Stimulated activated CD8-positive, alpha-beta memory T cell treated with anti-CD3 and anti-CD28 coated beads, Interleukin-7, amount 100 ng/mL, for 48 hours (primary cell): ENCODE results near the gene BAHCC1.

Experiments used
- DNase-seq, 2 donors: peaks; one replicate each; pipeline ENCODE4 v3.0.0-alpha.2; 2020; ENCODE audit warnings: low read depth in 1 of 2; ENCODE audit errors: extremely low read depth in 1 of 2

BAHCC1 gene

DNA sequence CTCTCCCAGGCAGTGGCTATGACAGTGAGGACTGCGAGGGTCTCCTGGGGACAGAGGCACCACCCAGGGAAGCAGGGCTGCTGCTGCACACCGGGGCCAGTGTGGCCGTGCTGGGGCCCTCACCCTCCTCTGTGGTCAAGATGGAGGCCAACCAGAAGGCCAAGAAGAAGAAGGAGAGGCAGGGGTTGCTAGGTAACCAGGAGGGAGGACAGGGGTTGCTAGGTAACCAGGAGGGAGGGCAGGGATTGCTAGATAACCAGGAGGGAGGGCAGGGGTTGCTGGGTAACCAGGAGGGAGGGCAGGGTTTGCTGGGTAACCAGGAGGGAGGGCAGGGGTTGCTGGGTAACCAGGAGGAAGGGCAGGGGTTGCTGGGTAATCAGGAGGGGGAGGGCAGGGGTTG lies 62.1 kb downstream of the BAHCC1 start:
- no peak for DNase-seq

DNA sequence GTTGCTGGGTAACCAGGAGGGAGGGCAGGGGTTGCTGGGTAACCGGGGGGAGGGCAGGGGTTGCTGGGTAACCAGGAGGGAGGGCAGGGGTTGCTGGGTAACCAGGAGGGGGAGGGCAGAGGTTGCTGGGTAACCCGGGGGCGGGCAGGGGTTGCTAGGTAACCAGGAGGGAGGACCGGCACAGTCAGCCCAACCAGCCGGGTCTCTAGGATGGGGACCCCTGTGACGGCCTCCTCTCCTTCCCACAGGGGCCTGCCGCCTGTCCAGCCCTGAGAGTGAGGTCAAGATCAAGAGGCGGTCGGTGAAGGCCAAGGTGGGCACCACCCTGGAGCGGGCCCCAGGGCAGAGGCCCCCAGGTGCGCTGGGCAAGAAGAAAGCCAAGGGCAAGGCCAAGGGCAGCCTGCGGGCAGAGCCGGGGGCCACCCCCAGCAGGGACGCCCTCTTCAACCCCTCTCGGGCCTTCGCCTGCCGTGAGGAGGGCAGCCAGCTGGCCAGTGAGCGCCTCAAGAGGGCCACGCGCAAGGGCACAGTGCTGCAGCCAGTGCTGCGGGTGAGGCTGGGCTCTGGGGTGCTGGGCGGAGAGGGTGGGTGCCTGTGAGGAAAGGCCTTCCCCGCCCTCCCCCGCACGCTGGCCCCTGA lies 62.8 kb downstream of the BAHCC1 start:
- no peak for DNase-seq

DNA sequence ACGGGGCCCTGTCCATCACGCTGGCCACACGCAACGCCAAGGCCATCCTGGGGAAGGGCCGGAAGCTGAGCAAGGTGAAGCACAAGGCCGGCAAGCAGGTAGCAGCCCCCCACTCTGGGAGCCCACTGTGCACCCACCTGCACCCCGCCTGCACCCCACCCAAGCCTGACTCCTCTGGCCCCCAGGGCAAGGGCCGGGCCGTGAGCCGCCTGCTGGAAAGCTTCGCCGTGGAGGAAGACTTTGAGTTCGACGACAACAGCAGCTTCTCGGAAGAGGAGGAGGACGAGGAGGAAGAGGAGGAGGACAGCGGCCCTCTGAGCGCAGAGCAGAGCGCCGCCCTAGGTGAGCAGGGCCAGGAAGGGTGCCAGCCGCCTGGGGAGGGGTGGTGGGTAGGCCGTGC lies 63.4 kb downstream of the BAHCC1 start:
- DNase-seq, result no peak

DNA sequence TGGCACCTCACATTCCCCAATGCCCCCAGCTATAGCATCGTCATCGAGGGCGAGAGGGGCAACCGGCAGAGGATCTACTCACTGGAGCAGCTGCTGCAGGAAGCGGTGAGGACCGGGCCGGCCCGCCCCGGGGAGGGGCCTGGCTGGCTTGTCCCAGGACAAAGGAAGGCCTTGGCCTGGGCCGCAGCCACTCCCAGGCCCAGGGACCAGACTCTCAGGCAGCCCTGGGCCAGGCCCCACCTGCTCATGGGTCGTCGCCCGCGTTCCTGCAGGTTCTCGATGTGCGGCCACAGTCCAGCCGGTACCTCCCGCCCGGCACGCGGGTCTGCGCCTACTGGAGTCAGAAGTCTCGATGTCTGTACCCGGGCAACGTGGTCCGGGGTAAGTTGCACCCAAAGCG lies 64.0 kb downstream of the BAHCC1 start:
- DNase-seq, result no peak

DNA sequence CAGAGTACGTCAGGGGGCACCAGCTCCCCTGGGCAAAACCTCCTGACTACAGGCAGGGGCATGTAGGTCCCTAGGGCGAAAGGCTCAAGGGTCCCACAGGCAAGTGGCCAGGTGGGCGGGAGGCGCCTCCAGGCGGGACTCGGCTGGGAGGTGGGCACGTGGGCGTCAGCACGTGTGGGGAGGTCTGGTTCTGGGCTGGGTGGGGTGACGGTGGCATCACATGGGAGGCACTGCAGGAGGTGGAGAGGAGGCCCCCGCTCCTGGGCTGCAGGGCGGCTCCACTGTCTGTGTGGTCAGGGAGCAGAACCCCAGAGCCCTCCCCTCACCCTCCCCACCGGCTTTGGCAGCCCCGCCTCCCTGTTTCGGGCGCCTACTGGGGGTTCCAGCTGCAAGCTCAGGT lies 64.6 kb downstream of the BAHCC1 start:
- no peak for DNase-seq

- DNase-seq, result no peak
Observed at GRCh38 chr17:81460856-81461460, 65.7 kb downstream of the BAHCC1 start.

DNA sequence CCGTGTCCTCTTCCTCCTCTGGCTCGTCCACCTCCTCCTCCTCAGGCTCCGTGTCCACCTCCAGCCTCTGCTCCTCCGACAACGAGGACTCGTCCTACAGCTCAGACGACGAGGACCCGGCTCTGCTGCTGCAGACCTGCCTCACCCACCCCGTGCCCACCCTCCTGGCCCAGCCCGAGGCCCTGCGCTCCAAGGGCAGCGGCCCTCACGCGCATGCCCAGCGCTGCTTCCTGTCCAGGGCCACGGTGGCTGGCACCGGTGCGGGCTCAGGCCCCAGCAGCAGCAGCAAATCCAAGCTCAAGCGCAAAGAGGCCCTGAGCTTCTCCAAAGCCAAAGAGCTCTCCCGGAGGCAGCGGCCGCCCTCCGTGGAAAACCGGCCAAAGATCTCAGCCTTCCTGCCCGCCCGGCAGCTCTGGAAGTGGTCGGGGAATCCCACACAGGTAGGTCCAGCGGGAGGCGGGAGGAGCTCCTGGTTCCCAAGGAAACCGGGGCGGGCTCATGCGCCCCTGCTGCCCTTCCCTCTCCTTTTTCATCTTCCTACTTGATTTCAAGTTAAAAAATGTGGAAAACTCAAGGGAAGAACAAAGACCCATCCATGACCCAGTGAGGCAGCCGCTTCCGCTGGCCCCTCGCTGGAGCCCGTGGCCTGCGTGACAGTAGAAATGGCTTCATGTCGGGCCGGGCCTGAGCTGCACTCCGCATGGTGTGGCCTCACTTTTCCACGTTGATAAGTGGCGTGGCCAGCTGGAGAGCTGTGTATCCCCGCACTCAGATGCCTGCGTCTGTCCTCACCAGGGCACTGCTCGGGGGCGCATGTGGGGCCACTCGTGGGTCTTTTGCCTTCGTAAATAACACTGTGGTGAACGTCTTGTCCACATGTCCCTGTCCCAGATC lies 66.6 kb downstream of the BAHCC1 start:
- no peak for DNase-seq

DNA sequence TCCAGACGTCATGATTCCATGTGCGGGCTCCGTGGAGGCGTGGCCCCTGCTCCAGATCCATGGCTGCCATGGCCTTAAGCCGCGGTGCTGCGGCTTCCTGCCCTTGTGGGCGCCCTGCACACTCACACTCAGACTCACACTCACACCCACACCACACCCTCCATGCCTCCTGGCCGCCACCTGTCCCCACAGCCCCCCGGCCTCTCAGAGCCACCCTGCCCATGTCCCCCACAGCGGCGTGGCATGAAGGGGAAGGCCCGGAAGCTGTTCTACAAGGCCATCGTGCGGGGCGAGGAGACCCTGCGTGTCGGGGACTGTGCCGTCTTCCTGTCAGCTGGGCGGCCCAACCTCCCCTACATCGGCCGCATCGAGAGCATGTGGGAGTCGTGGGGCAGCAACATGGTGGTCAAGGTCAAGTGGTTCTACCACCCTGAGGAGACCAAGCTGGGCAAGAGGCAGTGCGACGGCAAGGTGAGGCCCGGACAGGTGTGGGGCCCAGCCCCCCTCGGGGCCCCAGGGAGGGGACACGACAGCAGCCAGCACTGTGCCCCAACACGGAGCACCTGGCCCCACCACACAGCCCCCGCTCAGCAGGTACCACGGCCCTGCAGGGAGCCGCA lies 67.4 kb downstream of the BAHCC1 start:
- no peak for DNase-seq

- DNase-seq, result no peak
Observed at GRCh38 chr17:81463506-81463905, 68.2 kb downstream of the BAHCC1 start.

GRCh38 chr17:81464586-81464985 lies 69.3 kb downstream of the BAHCC1 start:
- no peak for DNase-seq

- no peak for DNase-seq
Observed at GRCh38 chr17:81465910-81466309, 70.7 kb downstream of the BAHCC1 start.

- DNase-seq, result no peak
Observed at GRCh38 chr17:81466564-81467472, 71.6 kb downstream of the BAHCC1 start.

DNA sequence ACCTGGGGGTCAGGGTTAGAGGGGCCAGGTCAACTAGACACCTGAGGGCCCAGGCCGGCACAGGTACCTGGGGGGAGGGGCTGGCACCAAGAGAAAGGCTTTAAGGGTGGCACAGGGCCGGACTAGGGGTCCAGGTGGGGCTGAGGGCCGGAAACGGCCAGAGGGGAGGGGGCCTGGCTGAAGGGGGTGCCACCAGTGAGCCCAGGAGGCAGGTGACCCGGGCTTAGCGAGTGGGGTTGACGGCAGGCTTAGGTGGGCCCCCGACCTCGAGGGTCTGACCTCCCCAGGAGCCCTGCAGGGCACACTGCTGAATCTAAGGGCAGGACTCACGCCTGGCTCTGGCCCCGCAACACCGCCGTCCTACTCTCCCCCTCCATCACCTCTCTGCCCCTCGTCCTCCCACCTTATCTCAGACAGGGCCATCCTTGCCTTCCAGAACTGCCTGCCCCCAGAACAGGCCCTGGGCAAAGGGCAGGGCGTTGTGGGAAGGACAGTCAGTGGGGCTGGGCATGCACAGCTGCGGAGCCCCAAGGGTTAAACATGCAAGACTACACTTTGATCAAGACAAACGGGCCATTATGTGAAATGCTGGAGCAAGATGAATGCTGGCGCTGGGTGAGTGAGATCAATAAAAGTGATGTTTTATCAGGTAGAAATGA lies 73.0 kb downstream of the BAHCC1 start:
- no peak for DNase-seq

- no peak for DNase-seq
Observed at GRCh38 chr17:81468770-81469121, 73.5 kb downstream of the BAHCC1 start.

GRCh38 chr17:81469266-81469665 lies 74.0 kb downstream of the BAHCC1 start:
- no peak for DNase-seq

DNA sequence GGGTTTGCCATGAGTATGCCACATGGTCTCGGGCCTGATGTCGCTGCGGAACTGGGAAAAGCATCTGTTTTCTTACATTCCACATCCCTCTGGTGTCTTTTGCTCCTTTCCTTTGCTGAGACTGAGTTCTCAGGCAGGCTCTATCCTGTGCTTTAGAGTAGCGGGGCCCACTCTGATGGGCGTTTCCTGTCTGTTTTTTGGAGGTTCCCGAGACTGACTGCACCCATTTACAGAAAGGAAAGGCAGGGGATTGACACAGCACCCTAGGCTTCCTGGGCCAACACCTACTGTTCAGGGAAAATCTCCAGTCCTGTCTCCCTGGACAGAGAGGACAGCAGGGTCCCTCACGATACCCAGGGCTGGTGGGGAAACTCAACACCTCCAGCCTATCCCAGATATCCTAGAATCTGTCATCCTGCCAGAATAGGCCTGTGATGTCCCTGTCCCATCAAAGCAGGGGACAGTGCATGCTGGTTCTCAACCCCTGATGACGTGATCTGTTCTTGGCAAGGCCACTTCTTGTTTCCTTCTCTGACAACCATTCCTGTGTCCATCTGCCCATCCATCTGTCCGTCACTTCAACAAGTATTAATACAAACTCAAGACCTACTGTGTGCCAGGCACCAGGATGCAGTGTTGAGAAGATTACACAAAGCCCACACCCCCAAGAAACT lies 75.2 kb downstream of the BAHCC1 start:
- DNase-seq, result no peak

DNA sequence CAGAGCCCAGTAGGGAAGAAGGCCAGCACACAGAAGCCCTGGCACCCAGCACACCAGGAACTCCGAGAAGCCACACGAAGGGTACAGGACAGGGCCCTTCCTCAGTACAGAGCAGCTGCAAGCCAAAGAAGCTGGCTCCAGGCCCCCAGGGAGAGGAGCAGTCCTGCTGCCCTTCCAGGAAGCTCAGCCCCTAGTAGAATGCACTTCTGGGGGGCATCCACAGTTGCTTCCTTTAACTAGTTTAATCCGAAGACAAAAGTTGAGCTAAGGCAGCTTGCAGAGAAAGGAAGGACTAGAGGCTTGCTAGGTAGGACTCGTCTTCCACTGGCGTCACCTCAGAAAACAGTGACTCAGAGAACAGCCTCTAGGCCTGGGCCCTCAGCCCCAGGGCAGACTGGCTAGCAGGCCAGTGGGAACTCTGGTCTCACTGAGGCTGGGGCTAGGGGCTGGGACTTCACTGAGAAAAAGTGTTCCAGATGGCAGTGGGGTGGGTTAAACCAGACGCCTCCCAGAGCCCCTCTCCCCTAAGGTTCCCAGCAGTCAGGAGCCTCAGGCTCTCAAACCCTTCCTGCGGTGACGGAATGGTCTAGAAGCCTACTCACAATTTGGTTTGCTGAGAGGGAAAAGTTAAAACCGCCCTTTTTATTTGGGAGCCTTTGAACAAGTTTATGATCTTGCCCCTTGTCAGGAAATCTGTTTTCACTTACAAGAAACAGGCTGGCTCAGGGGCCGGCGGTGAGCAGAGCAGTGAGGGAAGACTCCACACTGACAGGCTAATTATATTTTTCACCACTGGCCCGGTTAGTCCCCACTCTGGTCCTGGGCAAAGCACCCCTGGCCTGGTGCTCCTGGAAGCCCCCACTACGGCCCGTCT lies 75.9 kb downstream of the BAHCC1 start:
- no peak for DNase-seq

DNA sequence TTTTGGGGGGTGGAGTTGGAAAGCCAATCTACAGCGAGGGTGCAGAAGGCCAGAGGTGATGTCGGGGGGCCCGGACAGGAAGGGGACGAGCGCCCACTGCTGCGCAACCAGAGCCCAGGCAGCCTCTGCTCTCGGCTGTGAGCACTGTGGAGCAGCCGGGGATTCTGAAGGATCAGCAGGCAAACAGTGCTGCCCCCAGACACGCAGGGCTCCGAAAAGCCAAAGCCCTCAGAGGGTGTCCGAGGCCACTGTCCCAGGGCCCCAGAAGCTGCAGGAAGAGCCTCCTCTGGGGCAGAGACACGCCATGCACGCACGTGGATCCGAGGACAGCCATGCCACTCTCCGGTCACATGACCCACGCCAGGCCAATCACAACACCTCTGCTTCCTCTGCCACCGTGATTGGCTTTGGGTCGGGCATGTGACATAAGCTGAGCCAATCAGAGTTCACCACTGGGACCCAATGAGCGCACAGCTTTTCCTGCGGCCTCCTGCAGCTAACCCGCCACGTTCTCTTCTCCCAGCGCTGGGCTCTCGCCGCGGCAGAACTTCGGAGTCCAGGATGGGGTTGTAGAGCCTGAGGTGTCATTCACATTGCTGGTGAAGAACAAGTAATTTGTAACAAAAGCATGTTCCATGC lies 76.7 kb downstream of the BAHCC1 start:
- DNase-seq, result no peak
